A549 (cell line): ENCODE results near the gene APP. TPM values are rescaled to one million over a fixed set of nuclear protein-coding genes. Genes with fewer than 3 reads are reported as not detected.
A peak's percentile ranks its signal among the peaks of the same experiment; 100 is the strongest.

ENCODE experiments used
- ATAC-seq, 2 experiments: fragments of 200-7000 bp in 1 of 2; fragments of >200 bp in 1 of 2; cut with Nextera tagmentation in 1 of 2; cut with Tn5 transposase in 1 of 2; 3 replicates each; pipeline versions ENCODE4 v1.8.0 to v1.9.1; 2018 to 2020; ENCODE audit warnings: mild to moderate bottlenecking in 1 of 2, moderate library complexity in 1 of 2
- CTCF ChIA-PET: fragments of 300-600 bp; sonication (Branson Sonifier 250); formaldehyde crosslinking; extraction: SDS; loops from one replicate; lab custom pipeline; 2021; ENCODE audit warnings: antibody characterized with exemption, inconsistent platforms; lab: Yijun Ruan, JAX
- POLR2A ChIA-PET: fragments of 350-600 bp; formaldehyde crosslinking; extraction: SDS; loops from one replicate; lab custom pipeline; 2021; ENCODE audit warnings: antibody characterized with exemption, inconsistent platforms; lab: Yijun Ruan, JAX
- DNase-seq, 2 experiments: peaks; one replicate each; pipeline versions ENCODE4 v3.0.0 to v3.0.0-alpha.2; 2011 to 2016; ENCODE audit warnings: low read depth in 1 of 2, low spot score in 1 of 2
- FAIRE-seq: peaks from 2 replicates; lab custom pipeline; 2011; peaks lifted over from hg19 to GRCh38; lab: Jason Lieb, UNC
- H3K27ac ChIP-seq, 2 experiments: fragments of >200 bp; sonication (Bioruptor Twin); formaldehyde crosslinking; 3 replicates each; pipeline ENCODE4 v1.5.1; 2016 to 2017
- H3K4me1 ChIP-seq: fragments of >200 bp; sonication (Bioruptor Twin); formaldehyde crosslinking; 3 replicates; pipeline ENCODE4 v1.6.1; 2016
- H3K4me2 ChIP-seq: fragments of >200 bp; sonication (Bioruptor Twin); formaldehyde crosslinking; 3 replicates; pipeline ENCODE4 v1.6.1; 2016
- H3K4me3 ChIP-seq: fragments of >200 bp; sonication (Bioruptor Twin); formaldehyde crosslinking; 3 replicates; pipeline ENCODE4 v1.5.1; 2016
- H3K9me3 ChIP-seq: fragments of >200 bp; sonication (Bioruptor Twin); formaldehyde crosslinking; 3 replicates; pipeline ENCODE4 v1.6.1; 2016
- BCL3 ChIP-seq: fragments of >200 bp; sonication (Bioruptor Twin); formaldehyde crosslinking; IDR thresholded peaks from 3 replicates; pipeline ENCODE4 v1.6.1; 2016
- BHLHE40 ChIP-seq: IDR thresholded peaks from 2 replicates; pipeline ENCODE4 v1.6.1; 2012; ENCODE audit warnings: low read depth, low read length, inconsistent platforms
- CBX8 ChIP-seq: fragments of 200-600 bp; sonication (generic); IDR thresholded peaks from 2 replicates; pipeline ENCODE4 v1.6.1; 2016
- CHD4 ChIP-seq: fragments of 200-600 bp; sonication (generic); IDR thresholded peaks from 2 replicates; pipeline ENCODE4 v1.6.1; 2016; ENCODE audit warnings: antibody characterized with exemption, mild to moderate bottlenecking, borderline replicate concordance
- CTCF ChIP-seq: fragments of >200 bp; sonication (Bioruptor Twin); formaldehyde crosslinking; IDR thresholded peaks from 3 replicates; pipeline ENCODE4 v1.5.1; 2016
- E2F6 ChIP-seq: IDR thresholded peaks from 2 replicates; pipeline ENCODE4 v1.6.1; 2012; ENCODE audit warnings: low read depth, borderline replicate concordance
- EHF ChIP-seq: fragments of 250-450 bp; sonication (Bioruptor Pico); IDR thresholded peaks from 2 replicates; pipeline ENCODE4 v1.5.0; 2020; ENCODE audit warnings: mild to moderate bottlenecking
- ELK1 ChIP-seq: fragments of 150-350 bp; IDR thresholded peaks from 2 replicates; pipeline ENCODE4 v1.6.1; 2014; ENCODE audit warnings: low read depth, mild to moderate bottlenecking, low read length
- FOSL2 ChIP-seq, 2 experiments: fragments of 450-650 bp in 1 of 2; fragments of >200 bp in 1 of 2; sonication (Bioruptor Twin) in 1 of 2; formaldehyde crosslinking; IDR thresholded peaks; 2 replicates each; pipeline versions ENCODE4 v1.5.0 to v1.6.1; 2016 to 2020; ENCODE audit warnings: mild to moderate bottlenecking in 1 of 2, moderate library complexity in 1 of 2
- HMGXB4 ChIP-seq: fragments of 250-450 bp; sonication (Bioruptor Pico); IDR thresholded peaks from 2 replicates; pipeline ENCODE4 v1.5.0; 2021; ENCODE audit warnings: mild to moderate bottlenecking, moderate library complexity, borderline replicate concordance
- HOXB13 ChIP-seq: fragments of 250-450 bp; sonication (Bioruptor Pico); IDR thresholded peaks from 2 replicates; pipeline ENCODE4 v1.5.0; 2020; ENCODE audit warnings: low read depth, mild to moderate bottlenecking, moderate library complexity
- HOXB5 ChIP-seq: fragments of 250-450 bp; sonication (Bioruptor Pico); IDR thresholded peaks from 2 replicates; pipeline ENCODE4 v1.5.0; 2020; ENCODE audit warnings: mild to moderate bottlenecking, moderate library complexity
- JUN ChIP-seq, 2 experiments: fragments of >200 bp; sonication (Bioruptor Twin); formaldehyde crosslinking; IDR thresholded peaks; 2 replicates in 1 of 2; 3 replicates in 1 of 2; pipeline ENCODE4 v1.6.1; 2016 to 2017
- JUNB ChIP-seq: fragments of >200 bp; sonication (Bioruptor Twin); formaldehyde crosslinking; IDR thresholded peaks from 2 replicates; pipeline ENCODE4 v1.6.1; 2016
- KDM5A ChIP-seq: fragments of 200-600 bp; sonication (generic); IDR thresholded peaks from 2 replicates; pipeline ENCODE4 v1.6.1; 2016; ENCODE audit warnings: antibody characterized with exemption, mild to moderate bottlenecking
- MAFK ChIP-seq: fragments of 450-650 bp; IDR thresholded peaks from 2 replicates; pipeline ENCODE4 v1.6.1; 2014; ENCODE audit not compliant: partially characterized antibody
- MAX ChIP-seq: IDR thresholded peaks from 2 replicates; pipeline ENCODE4 v1.6.1; 2012
- MYC ChIP-seq: IDR thresholded peaks from 2 replicates; pipeline ENCODE4 v1.6.1; 2012; ENCODE audit warnings: mild to moderate bottlenecking, inconsistent platforms, low read length, improper control_type of control experiment, borderline replicate concordance
- NPAS2 ChIP-seq: fragments of 250-450 bp; sonication (Bioruptor Pico); IDR thresholded peaks from 2 replicates; pipeline ENCODE4 v1.8.0; 2022; ENCODE audit warnings: mild to moderate bottlenecking, moderate library complexity, borderline replicate concordance
- PBX3 ChIP-seq: IDR thresholded peaks from 2 replicates; pipeline ENCODE4 v1.6.1; 2012
- PHF8 ChIP-seq: fragments of 200-600 bp; sonication (generic); IDR thresholded peaks from 2 replicates; pipeline ENCODE4 v1.6.1; 2016; ENCODE audit warnings: low read depth, mild to moderate bottlenecking, antibody characterized with exemption, moderate library complexity, borderline replicate concordance
- POLR2A ChIP-seq: IDR thresholded peaks from 2 replicates; pipeline ENCODE4 v1.6.1; 2012; ENCODE audit warnings: mild to moderate bottlenecking, low read length
- POLR2AphosphoS2 ChIP-seq: conservative IDR thresholded peaks from 2 replicates; pipeline ENCODE4 v1.6.1; 2012; ENCODE audit warnings: low read length, improper control_type of control experiment, inconsistent platforms
- RAD21 ChIP-seq, 2 experiments: fragments of >200 bp in 1 of 2; sonication (Bioruptor Twin) in 1 of 2; formaldehyde crosslinking in 1 of 2; IDR thresholded peaks in 1 of 2; conservative IDR thresholded peaks in 1 of 2; 2 replicates in 1 of 2; 3 replicates in 1 of 2; pipeline ENCODE4 v1.6.1; 2012 to 2018; ENCODE audit warnings: inconsistent platforms in 1 of 2
- RNF2 ChIP-seq: fragments of 200-600 bp; sonication (generic); IDR thresholded peaks from 2 replicates; pipeline ENCODE4 v1.6.1; 2016; ENCODE audit warnings: low read depth, mild to moderate bottlenecking, antibody characterized with exemption, moderate library complexity, borderline replicate concordance
- SMC3 ChIP-seq: fragments of >200 bp; sonication (Bioruptor Twin); formaldehyde crosslinking; IDR thresholded peaks from 3 replicates; pipeline ENCODE4 v1.6.1; 2018; ENCODE audit warnings: inconsistent platforms
- USF2 ChIP-seq: fragments of 450-650 bp; IDR thresholded peaks from 2 replicates; pipeline ENCODE4 v1.6.1; 2014; ENCODE audit warnings: antibody characterized with exemption
- ZNF302 ChIP-seq: fragments of 250-450 bp; sonication (Bioruptor Pico); IDR thresholded peaks from 2 replicates; pipeline ENCODE4 v1.9.0; 2021; ENCODE audit warnings: inconsistent platforms, mild to moderate bottlenecking, moderate library complexity
- WGBS: methylation state at CpG from one replicate; pipeline ENCODE4 v1.1.6; 2017; ENCODE audit errors: missing lambda C conversion rate; 5-methylcytosine and 5-hydroxymethylcytosine counted together
- polyA minus RNA-seq: library from RNA; depleted of rRNA, polyadenylated mRNA; stranded (reverse); fragments of >200 nt; gene quantifications from 2 replicates; pipeline ENCODE4 v1.2.3, GENCODE V29; 2011; rRNA and poly(A)+ RNA removed
- polyA plus RNA-seq, 4 experiments: library from polyadenylated mRNA; depleted of rRNA in 3 of 4; stranded (reverse); fragments of >200 nt; fragmentation: RNase III in 1 of 4; extraction: RNeasy Plus Mini Kit Qiagen cat#74134 plus additional on column Dnase treatment in 1 of 4; gene quantifications; 2 replicates in 3 of 4; 3 replicates in 1 of 4; pipeline ENCODE4 v1.2.3, GENCODE V29; 2011 to 2017

APP gene
- polyA plus RNA-seq (2011; rRNA removed) (526 and 565 TPM in 2 replicates), polyA plus RNA-seq (2017; fragmentation: RNase III; extraction: RNeasy Plus Mini Kit Qiagen cat#74134 plus additional on column Dnase treatment) (310 to 587 TPM (median 540 TPM) in 3 replicates), polyA minus RNA-seq (398 and 486 TPM in 2 replicates)
- polyA plus RNA-seq (2012; cell fraction: cytosol; rRNA removed) = 222 and 228 TPM in 2 replicates
- 309 and 351 TPM in 2 replicates for polyA plus RNA-seq (2012; cell fraction: nucleus; rRNA removed)

- H3K9me3 ChIP-seq = no peaks in the 10 kb centered on the region
- peaks cover 29% of the 10 kb centered on the region for H3K4me1 ChIP-seq
- peak within 1 kb of the TSS; percentile 89 for H3K4me2 ChIP-seq
- peak; percentile 70 for ATAC-seq
- FAIRE-seq = no peak
- H3K27ac ChIP-seq = peak within 1 kb of the TSS; percentile 92 to 96
- CTCF ChIA-PET = interaction anchor here (0.5 to 1.4 kb wide), 22 partner anchors 14 to 562 kb away, joined by 3 to 5 read pairs (median 3); no protein-coding TSS in a partner anchor
- H3K4me3 ChIP-seq = peak within 1 kb of the TSS; percentile 87
- TF ChIP-seq JUN (IDR thresholded peaks at IDR 0.05) (peak; percentile 26 to 71; a peak in 2 of 5 replicates), POLR2A (peak; percentile 78), EHF (no peak), KDM5A (no peak), MAFK (no peak), CBX8 (no peak), PHF8 (0 out of 2 replicates have a peak, but pooled peaks have one; percentile 19), RAD21 (conservative IDR thresholded peaks at IDR 0.05 in 1 of 2, IDR thresholded peaks at IDR 0.05 in 1 of 2) (peak; percentile 53 to 71), BCL3 (0 out of 3 replicates have a peak, but pooled peaks have one; percentile 34), ELK1 (no peak), ZNF302 (no peak), MAX (peak; percentile 59), E2F6 (peak; percentile 46; the same call in 1 of the 2 replicates), JUNB (no peak), CHD4 (no peak), FOSL2 (IDR thresholded peaks at IDR 0.05) (no peak), FOSL2 (CRISPR knock-in tag; IDR thresholded peaks at IDR 0.05) (no peak), HOXB13 (CRISPR knock-in tag) (no peak), MYC (0 out of 2 replicates have a peak, but pooled peaks have one; percentile 58), PBX3 (peak; percentile 32; the same call in 1 of the 2 replicates), HOXB5 (CRISPR knock-in tag) (no peak), CTCF (peak; percentile 63), POLR2AphosphoS2 (no peak), NPAS2 (CRISPR knock-in tag) (no peak), BHLHE40 (no peak), HMGXB4 (peak; percentile 68; the same call in 1 of the 2 replicates), SMC3 (peak; percentile 55), RNF2 (no peak), USF2 (no peak)
- peak; percentile 57 to 61 for DNase-seq
- 2% methylated on average over 21 of the region's 88 CpGs for WGBS
- POLR2A ChIA-PET = interaction anchor here (0.6 to 1.8 kb wide), 3 partner anchors 30 to 287 kb away, joined by 3 to 8 read pairs (median 4); no protein-coding TSS in a partner anchor
These were observed at the start of gene APP for GRCh38 chr21:26170471-26171257. Gene APP, minus strand, starts transcription at chr21:26170770. Its CDS starts 150 bp downstream, at chr21:26170620.
